Ammon's horn (tissue), 1 donor: ENCODE measurements around the gene PHF21B.
A peak's percentile ranks its signal among the peaks of the same experiment; 100 is the strongest.

Experiments
- DNase-seq: peaks from one replicate; pipeline ENCODE4 v3.0.0-alpha.2; 2016; ENCODE audit warnings: low spot score

Gene PHF21B

DNA sequence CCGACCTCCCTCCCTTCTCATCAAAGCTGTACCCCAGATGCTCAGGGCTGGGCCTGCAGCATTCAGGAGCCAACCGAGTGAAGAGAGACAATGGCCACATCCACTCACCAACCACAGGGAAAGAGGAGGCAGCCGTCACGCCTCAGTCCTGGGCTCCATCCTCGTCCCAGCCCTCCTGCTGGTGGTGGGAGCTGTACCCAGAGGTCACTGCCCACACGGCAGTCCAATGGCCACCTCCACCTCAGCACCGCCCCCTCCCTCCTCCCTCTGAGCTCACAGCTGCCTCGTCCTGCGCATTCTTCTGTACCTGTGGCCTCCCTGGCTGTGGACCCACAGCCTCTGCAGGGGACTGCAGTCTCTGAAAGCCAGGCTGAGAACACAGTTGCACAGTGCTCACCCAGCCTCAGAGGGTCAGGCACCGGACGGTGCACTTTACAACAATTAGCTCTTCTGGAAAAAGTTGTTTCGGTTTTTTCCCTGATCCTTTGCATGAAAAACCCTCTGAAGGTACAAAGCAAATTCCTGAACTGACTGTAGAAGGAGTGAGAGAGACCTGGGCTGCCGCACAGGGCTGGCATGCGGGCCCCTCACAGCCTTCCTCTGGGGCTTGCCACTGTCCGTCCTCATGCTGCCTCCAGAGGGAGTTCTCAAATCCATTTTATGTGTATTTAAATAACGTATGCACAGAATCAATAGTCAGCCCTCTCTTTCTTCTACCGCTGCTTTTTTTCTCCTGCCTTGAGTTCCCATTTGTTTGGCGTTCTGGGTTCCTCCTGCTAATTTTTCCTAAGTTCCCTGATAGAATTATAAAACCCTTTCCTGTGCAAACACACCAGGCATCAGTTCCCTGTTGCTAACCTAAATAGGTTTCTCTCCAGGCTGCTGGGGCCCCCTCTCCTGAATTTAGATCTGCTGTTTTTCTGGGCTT is 52.7 kb downstream of the PHF21B start:
- DNase-seq = no peak

DNA sequence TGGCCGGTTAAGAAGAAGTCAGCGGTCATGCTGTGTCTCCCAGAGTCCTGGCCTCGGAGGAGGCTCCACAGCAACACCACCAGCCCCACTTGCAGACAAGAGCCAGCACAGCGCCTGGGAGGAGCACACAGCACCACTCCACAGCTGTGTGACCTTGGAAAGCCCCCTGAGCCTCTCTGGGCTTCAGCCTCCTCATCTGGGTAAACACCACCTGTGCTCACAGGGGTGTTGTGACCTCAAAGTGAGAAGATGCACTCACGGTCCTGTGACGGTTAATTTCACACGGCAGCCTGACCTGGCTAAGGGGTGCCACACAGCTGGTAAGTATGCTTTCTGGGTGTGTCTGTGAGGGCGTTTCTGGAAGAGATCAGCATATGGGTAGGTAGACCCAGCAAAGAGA is 54.7 kb downstream of the PHF21B start:
- DNase-seq = no peak

DNA sequence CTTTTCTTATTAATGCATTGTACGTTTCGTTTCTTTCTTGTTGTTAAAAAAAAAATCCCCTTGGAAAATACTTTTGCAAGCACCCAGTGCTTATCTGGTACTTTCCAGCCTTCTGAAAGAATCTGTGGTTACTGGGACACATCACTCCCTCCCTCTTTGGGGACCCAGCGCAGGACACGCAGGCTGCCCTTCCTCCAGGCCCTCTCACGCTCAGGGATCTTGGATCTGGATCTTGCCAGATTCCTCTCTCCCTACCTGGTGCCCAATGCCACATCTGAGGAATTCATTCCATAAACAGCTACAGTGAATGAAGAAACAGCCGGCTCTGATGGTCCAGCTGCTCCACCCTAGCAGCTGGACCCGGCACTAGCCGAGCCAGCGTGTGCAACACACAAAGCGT is 55.7 kb downstream of the PHF21B start:
- DNase-seq = no peak

DNA sequence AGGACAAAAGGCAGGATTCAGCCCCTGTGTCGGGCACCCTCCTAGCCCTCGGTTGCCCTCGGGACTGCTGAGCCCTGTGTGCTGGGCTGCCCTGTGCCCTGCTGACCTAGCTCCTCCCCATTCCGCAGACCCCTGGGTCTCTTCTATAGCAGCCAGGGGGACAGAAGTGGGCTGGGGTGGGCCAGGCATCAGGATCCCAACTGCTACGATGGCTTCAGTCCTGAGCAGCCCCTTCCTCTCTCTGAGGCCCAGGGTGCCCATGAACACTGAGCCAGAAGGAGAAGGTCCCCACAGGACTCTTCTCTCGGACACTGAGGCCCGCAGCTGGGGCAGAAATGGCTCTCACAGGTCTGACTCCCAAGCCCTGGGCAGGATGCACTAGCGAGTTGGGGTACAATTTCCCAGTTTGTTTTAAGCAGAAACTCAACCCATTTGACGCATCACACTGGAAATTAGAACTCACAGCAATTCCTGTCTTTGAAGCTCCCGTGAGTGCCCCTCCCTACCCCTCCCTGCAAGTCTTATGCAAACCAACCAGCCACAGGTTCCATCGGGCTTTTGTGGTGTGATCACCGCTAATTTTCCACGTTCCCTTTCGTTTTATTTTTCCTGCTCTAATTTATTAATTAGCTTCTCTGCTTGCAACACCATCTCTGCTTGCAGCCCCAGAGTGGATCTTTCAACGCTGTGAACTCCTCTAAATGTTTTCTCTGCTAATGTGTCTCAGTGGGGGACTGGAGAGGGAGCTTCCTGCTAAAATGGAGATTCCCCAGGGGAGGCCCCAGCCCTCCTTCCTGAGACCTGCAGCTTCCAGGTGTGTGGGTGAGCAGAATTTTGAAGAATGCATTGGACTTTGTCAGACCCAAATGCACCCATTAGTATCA is 56.7 kb downstream of the PHF21B start:
- no peak for DNase-seq

DNA sequence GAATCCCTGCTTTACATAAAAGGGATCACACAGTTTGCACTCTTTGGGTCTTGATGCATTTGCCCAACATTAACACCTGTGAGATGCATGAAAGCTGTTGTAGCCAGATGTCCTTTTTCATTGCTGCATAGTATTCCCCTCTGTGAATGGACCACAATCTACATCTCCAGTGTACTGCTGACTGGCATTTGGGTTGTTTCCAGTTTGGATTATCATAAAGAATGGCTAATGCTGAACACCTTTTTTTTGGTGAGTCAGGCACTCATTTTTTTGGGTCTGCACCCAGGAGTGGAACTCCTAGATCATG is 58.3 kb downstream of the PHF21B start:
- DNase-seq = no peak

DNA sequence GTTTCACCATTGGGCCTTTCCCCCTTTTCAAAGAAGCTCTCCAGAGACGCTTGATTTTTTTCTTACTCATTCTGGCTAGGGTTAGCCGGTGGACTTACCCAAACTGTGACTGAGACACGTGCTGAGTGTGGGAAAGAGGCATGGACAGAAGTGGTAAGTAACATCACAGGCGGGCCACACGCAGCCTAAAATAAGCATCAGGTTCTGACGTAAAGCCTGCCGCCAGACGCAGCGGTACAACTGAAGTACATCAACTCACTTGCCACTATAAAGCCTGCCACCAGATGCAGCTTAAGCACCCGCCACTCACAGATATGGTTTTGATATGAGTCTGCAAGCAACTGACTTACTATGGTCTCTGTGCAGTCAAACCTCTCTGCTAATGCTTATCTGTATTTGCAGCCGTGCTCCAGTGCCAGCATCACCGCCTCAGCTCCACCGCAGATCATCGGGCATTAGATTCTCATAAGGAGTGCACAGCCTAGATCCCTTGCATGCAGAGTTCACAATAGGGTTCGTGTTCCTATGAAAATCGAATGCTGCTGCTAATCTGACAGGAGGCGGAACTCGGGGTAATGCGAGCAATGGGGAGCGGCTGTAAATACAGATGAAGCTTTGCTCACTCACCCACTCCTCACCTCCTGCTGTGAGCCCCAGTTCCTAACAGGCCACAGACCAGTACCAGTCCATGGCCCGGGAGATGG is 58.8 kb downstream of the PHF21B start:
- no peak for DNase-seq

DNA sequence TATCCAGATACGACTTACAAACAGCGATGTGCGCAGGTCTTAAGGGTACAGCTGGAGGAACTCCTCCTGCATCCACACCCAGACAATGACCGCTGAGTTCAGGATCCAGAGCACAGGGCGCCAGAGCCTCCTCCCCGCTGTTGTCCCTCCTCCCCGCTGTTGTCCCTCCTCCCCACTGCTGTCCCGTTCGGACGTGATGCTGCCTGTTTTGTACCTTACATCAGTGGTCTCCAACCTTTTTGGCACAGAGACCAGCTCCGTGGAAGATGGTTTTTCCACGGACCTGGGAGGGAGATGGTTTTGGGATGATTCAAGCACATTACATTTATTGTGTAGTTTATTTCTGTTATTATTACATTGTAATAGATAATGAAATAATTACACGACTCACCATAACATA is 62.0 kb downstream of the PHF21B start:
- DNase-seq = no peak

DNA sequence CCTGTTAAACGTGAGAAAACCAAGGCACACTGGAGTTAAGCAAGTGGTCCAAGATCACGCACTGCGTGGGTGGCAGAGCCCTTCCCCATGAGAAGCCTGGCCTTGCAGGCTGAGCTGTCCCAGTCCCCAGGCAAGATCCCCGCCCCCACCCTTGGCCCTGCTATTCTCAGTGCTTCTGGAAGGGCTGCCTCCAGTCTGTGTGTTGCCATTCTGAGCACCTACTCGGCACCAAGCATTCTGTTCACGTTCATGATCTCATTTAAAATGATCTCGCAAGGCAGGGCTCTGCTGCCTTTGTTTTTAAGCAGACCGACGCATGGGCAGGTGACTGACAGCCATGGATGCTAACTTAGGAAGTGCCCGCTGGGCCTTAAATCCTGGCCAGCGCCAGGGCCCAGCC is 62.8 kb downstream of the PHF21B start:
- peak; percentile 70 for DNase-seq

DNA sequence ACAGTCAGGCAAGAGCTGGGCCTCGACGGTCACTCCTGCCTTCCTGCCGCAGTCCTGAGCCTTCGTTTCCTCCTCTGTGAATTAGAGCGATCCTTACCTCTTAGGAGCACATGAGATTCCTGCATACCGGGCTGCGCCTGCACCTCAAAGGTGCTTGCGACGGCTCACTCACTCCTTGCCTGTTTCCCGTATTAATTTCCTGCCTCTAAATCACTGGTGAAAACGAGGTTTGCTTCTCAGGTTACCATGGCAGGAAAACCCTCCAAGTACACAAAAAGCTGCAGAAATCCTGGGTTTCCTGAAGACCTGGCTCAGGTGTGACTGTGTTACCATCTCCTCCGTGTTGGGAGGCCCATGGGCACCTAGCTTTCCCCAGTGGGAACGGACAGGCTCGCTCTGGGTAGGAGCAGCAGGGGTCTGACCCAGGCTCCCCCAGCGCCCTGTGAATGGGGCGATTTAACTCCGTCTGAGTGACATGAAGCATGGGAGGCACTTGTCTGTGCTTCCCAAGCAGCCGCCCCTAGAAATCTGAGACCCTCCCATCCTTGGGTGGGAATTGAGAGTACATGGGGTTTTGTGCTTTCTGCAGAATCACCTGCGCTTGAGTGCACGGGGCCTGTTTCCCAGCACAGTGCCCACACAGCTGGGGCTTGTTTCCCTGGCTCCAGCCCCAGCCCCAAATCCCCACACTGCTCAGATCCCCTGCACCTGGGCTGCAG is 64.8 kb downstream of the PHF21B start:
- DNase-seq = no peak

DNA sequence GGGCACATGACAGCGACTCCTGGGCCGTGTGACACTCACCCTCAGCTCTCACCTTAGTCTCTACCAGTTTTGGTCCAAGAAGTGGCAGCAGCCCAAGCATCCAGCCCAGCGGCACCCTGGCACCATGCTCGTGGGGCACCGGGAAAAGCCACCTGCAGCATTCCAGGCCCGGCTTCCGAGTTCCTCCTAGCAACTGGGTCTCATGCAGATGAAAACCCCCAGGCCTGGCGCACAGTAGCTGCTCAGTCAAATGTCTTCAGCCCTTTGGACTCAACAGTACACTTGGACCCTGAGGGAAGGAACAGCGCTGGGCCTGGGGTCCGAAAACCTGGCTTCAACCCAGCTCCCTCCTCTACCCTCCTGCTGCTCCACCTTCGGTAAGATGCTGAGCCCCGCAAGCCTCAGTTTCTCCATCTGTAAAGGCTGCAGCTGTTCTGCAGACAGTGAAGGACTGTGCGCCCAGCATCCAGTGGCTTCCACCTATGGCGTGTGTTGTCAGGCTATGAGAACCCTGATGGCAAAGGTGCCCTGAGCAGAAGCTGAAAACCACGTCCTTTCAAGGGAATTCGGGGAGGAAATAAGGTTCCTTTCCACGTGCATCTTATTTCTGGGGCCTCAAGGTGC is 66.0 kb downstream of the PHF21B start:
- DNase-seq = no peak

DNA sequence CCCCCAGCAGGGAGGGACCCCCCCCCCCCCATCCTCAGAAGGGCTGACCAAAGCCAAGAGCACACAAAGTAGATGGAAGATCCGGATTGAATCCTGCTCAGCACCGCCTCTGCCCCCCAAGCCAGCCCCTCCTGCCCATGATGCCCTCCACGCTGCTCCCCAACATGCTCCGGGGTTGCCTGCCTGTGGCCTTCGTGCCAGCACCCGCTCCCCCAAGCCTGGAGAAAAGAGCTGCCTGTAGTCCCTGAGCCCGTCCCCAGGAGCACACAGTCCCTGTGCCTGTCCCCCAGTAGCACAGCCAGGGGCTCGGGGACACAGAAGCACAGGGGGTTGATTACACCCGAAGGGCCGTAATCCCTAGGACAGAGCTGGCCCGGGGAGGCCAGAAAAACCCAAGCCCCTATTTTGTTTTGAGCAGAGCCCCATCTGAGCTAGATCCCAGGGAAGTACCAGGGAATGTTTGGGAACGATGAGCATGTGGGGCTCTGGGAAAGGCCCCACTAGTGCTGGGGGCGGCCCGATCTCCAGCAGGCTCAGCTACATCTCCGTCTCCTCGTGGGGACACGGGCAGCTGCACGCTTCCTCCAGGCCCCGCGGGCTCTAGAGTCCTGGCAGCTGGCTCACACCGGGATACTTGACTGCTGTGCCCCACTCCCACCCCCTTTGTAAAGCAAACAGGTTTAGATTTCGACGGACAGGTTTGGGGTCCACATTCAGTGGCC is 66.7 kb downstream of the PHF21B start:
- DNase-seq = no peak

DNA sequence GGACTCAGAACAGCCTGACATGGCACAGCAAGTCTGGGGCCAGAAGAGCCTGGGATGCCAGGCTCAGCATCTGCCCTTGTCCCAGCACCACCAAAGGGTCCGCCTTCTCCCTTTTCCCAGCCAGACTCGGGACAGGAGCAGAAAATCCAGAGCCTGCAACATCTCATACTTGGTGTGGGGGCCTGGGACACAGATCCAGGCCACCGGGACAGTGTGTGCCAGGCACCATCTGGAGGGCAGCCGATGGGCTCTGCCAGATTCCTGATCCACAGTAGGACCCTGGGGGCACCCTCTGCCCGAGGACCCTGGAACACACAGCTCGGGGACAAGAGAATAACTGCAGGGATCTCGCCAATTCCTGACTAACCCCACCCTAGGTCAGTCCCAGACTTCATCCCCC is 67.7 kb downstream of the PHF21B start:
- no peak for DNase-seq

DNA sequence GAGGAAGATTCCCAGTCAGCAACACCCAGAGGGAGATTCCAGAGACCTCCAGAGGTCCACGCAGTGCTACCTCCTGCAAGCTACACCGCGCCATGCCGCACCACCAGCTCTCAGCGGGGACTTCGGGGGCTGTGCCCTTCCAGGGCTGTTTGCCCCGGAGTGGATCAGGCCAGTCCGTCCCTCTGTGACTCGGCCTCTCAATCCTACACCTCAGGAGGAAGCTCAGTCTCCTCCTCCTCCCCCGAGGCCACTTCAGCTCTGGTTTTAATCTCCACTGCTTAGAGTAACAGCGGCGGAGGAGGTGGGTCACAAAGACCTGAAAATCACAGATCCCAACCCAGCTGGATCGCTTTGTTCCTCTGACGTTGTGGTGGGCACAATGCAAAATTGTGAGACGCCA is 68.6 kb downstream of the PHF21B start:
- no peak for DNase-seq

DNA sequence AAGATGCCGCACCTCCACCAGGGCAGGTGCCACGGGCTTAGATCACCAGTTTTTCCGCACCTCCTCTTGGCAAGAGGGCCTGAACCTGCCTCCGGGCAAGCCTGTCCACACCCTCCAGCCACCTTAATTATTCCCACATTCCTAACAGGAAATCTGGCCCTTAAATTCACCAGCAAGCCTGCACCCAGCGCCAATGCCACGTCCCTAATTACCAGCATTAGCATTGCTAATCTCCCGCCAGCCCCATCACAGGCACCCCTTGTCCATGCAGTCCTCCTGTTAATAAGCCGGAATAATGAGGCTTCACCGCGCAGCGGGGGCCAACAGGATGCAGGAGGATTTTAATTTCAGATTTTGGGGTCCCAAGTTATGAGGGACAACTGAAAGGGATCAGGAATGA is 69.7 kb downstream of the PHF21B start:
- DNase-seq = no peak

DNA sequence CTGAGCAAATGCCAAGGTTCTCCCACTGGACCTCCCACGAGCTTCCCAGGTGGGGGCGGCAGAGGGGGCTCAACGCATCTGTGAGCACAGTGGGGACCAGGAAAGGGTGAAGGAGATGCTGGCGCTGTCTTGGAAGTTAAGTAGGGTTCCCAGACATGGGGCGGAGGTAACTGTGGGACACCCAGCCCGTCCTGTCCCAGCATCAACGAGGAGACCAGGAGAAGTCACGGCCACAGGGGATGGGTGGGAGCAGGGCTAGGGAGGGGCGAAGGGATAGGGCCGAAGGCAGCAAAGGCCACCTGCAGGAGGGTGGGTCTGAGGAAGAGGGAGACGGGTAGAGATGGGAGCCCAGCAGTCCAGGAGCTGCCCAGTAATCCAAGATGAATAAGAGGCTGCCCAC is 70.4 kb downstream of the PHF21B start:
- no peak for DNase-seq

DNA sequence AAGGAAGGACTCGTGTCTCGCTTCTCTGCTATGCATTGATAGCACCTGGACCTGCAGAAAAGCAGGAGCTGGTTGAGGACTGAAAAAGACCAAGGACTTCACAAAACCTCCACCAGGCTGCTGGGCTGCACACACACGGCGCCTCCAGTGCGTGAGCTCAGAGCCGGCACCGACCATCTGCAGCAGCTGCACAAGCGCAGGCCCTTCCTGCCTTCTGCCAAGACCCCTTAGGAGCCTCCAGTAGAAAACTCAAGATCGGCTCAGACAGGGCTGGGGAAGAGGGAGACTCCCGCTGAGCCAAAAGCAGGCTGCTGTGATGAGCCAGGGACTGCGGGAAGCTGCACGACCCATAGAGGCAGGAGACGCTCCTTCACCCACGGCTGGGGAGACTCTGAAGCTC is 70.9 kb downstream of the PHF21B start:
- no peak for DNase-seq

DNA sequence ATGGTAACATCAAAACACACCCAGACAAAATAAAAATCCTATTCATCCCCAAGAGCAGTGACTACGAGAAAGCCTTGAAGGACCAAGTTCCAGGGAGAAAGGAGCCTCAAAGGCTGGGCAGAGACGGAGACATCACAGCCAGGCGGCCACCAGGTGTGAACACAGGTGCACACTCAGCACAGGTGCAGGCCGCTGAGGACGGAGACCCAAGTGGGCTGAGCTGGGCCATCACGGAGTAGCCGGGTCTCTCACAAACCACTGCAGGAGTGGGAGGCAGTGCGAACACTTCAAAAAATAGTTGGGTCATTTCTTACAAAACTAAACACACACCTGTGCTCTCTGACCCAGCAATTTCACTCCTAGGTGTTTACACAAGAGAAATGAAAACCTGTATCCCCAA is 72.6 kb downstream of the PHF21B start:
- no peak for DNase-seq

DNA sequence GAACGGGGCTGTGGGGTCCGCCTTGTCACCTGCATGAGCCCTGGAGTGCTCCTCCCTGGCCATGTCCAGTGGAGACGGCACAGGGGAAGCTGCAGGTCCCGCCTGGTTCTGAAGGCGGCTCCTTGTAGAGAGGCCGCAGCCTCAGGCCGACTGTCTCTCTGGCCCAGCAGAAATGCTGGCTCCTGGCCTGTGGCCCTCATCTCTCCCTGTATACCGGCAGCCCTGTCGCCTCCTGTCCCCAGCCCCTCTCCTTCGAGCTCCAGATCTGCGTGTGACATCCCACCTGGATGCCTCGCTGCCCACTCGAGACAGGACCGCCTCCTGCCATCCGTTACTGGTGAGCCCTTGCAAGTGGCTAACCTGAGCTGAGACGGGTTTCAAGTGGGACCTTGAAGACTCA is 73.6 kb downstream of the PHF21B start:
- DNase-seq = no peak

DNA sequence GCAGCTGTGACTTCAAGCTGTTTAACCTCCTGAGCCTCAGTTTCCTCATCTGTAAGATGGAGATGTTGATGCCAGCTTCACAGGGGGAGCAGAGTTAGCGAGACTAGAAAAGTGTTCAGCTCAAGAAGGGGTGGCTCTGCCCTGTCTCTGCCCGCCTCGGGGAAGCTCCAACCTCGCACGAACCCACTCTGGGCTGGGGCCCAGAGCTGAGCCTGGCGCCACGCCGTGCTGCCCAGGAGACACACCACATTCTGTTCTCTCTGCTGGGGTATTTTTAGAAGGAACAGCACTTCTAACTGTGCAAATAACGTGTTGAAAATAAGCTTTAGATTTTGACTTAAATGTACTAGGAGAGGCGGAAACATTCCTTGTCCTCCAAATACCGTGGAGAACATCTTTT is 74.1 kb downstream of the PHF21B start:
- DNase-seq = peak; percentile 44

DNA sequence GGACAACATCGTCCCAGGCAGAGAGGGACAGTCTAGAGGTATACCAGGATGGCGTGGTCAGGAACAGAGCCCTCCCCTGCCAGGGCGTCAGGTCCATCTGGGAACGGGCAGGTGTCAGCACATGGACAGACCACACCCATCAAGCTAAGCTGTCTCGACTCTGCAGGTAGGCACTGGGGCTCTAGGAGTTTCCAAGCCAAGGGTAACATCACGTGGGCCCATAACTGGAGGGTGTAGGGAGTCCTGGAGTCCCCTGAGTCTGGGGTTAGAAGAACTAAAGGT is 75.4 kb downstream of the PHF21B start:
- DNase-seq = no peak
